HepG2 (cell line): Measurements from ENCODE around the gene ZG16. TPM values are rescaled to one million over a fixed set of nuclear protein-coding genes. Genes with fewer than 3 reads are reported as not detected.

Source experiments
- ARNT ChIP-seq: fragments of 450-650 bp; IDR thresholded peaks from 2 replicates; pipeline ENCODE4 v1.6.1; 2017
- HDAC6 ChIP-seq: fragments of 200-600 bp; sonication (generic); IDR thresholded peaks from 2 replicates; pipeline ENCODE4 v1.7.0; 2017; ENCODE audit warnings: mild to moderate bottlenecking, antibody characterized with exemption, low read length, low read depth
- ISX ChIP-seq: sonication (generic); formaldehyde crosslinking; conservative IDR thresholded peaks from 2 replicates; pipeline ENCODE4 v1.5.0; 2020; ENCODE audit warnings: missing genetic modification reagents
- KDM5A ChIP-seq: fragments of 200-600 bp; sonication (generic); IDR thresholded peaks from 2 replicates; pipeline ENCODE4 v1.7.0; 2018; ENCODE audit warnings: antibody characterized with exemption, mild to moderate bottlenecking, low read length, borderline replicate concordance
- PATZ1 ChIP-seq: sonication (generic); formaldehyde crosslinking; IDR thresholded peaks from 2 replicates; pipeline ENCODE4 v1.4.0; 2020; ENCODE audit warnings: missing genetic modification reagents
- POLR2AphosphoS5 ChIP-seq: IDR thresholded peaks from 2 replicates; pipeline ENCODE4 v1.6.1; 2012; ENCODE audit warnings: low read depth, low read length
- PRMT3 ChIP-seq: sonication (generic); formaldehyde crosslinking; IDR thresholded peaks from 2 replicates; pipeline ENCODE4 v1.8.1; 2022; ENCODE audit warnings: low read depth, mild to moderate bottlenecking, moderate library complexity, missing genetic modification reagents, borderline replicate concordance
- STAT5B ChIP-seq: sonication (generic); formaldehyde crosslinking; IDR thresholded peaks from 2 replicates; pipeline ENCODE4 v1.4.0; 2020; ENCODE audit warnings: missing genetic modification reagents
- ZC3H4 ChIP-seq: sonication (generic); formaldehyde crosslinking; IDR thresholded peaks from 2 replicates; pipeline ENCODE4 v1.4.0; 2020; ENCODE audit warnings: missing genetic modification reagents, borderline replicate concordance
- ZNF407 ChIP-seq: sonication (generic); formaldehyde crosslinking; IDR thresholded peaks from one replicate; pipeline ENCODE4 v1.5.1; 2020; ENCODE audit warnings: mild to moderate bottlenecking, missing genetic modification reagents; ENCODE audit errors: not compliant biosample characterization
- polyA plus RNA-seq, 8 experiments: library from polyadenylated mRNA; depleted of rRNA in 3 of 8; stranded (reverse) in 7 of 8; unstranded in 1 of 8; fragments of >200 nt; fragmentation: Illumina TruSeq in 4 of 8; extraction: Trizol in 4 of 8; gene quantifications; 2 replicates each; pipeline versions ENCODE4 v1.2.1 to v1.2.3, GENCODE V29; 2011 to 2016; ENCODE audit warnings: low read depth in 4 of 8, missing spikeins in 1 of 8, mixed read lengths in 1 of 8; ENCODE audit not compliant: insufficient read depth in 1 of 8
- total RNA-seq, 5 experiments: library from RNA; depleted of rRNA; stranded (reverse); fragments of >200 nt; fragmentation: Illumina TruSeq; extraction: Trizol; gene quantifications; 2 replicates each; pipeline ENCODE4 v1.2.3, GENCODE V29; 2016; ENCODE audit warnings: low read depth in 1 of 5
- TF ChIP-seq, protein P1 (sequence below): sonication (generic); formaldehyde crosslinking; conservative IDR thresholded peaks from 2 replicates; pipeline ENCODE4 v1.8.0; 2022; ENCODE audit warnings: missing genetic modification reagents
- TF ChIP-seq, protein P2 (sequence below): sonication (generic); formaldehyde crosslinking; IDR thresholded peaks from 2 replicates; pipeline ENCODE4 v1.5.1; 2020; ENCODE audit warnings: mild to moderate bottlenecking, missing genetic modification reagents, moderate library complexity

The ZG16 gene
- total and polyA plus RNA-seq, 2 of the 13 experiments (the other 11 are each of a cell fraction or from before 2014, with no cell fraction given), result 0.04 to 0.07 TPM

DNA sequence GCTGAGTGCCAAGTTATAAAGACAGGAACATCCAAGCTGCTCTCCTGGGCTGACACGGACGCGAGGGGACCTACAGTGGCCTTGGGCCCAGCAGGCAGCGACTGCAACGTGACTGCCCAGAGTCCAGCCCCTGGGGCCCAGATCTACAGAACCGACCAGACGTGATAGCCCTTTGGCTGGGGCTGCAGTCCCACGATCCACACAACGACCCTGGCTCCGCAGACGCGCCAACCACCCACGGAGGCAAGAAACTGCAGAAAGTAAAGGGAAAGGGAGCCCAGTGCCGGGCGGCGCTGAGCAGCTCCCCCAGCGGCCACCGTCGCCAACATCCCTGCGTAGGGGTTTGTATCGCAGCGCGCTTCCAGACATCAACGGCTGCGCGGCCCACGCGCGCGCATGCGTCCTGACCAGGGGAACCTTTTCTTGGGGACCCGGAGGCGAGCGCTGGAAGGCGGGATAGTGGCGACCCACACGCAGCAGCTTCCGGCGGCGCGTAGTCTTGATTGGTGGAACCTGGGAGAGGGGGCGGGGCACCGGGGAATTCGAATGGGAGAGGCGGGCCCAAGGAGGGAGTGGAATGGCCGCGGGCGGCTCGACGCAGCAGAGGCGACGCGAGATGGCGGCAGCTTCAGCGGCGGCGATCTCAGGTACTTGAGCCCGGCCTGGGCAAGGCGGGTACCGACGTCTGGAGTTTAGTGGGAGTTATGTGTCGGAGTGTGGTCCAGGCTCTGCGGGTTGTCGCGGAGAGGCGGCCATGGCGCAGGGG, 12.3 kb downstream of the ZG16 start, which contains the start of gene KIF22 (continued):
- TF ChIP-seq PATZ1 (CRISPR knock-in tag), result peak; percentile 47; the same call in 1 of the 2 replicates
- TF ChIP-seq ISX (CRISPR knock-in tag), result 0 out of 2 replicates have a peak, but pooled peaks have one; percentile 52
- TF ChIP-seq ZC3H4 (CRISPR knock-in tag), result no peak
- TF ChIP-seq HDAC6, result no peak
- TF ChIP-seq ZNF407 (CRISPR knock-in tag), result peak; percentile 87
- TF ChIP-seq STAT5B, result no peak
- peak; percentile 75; the same call in 1 of the 2 replicates for TF ChIP-seq PRMT3 (CRISPR knock-in tag)
- TF ChIP-seq KDM5A, result peak; percentile 92
- TF ChIP-seq ARNT, result no peak
- peak; percentile 94 for TF ChIP-seq POLR2AphosphoS5
- TF ChIP-seq, protein P1, sequence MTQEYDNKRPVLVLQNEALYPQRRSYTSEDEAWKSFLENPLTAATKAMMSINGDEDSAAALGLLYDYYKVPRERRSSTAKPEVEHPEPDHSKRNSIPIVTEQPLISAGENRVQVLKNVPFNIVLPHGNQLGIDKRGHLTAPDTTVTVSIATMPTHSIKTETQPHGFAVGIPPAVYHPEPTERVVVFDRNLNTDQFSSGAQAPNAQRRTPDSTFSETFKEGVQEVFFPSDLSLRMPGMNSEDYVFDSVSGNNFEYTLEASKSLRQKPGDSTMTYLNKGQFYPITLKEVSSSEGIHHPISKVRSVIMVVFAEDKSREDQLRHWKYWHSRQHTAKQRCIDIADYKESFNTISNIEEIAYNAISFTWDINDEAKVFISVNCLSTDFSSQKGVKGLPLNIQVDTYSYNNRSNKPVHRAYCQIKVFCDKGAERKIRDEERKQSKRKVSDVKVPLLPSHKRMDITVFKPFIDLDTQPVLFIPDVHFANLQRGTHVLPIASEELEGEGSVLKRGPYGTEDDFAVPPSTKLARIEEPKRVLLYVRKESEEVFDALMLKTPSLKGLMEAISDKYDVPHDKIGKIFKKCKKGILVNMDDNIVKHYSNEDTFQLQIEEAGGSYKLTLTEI (CRISPR knock-in tag), result no peak
- TF ChIP-seq, protein P2, sequence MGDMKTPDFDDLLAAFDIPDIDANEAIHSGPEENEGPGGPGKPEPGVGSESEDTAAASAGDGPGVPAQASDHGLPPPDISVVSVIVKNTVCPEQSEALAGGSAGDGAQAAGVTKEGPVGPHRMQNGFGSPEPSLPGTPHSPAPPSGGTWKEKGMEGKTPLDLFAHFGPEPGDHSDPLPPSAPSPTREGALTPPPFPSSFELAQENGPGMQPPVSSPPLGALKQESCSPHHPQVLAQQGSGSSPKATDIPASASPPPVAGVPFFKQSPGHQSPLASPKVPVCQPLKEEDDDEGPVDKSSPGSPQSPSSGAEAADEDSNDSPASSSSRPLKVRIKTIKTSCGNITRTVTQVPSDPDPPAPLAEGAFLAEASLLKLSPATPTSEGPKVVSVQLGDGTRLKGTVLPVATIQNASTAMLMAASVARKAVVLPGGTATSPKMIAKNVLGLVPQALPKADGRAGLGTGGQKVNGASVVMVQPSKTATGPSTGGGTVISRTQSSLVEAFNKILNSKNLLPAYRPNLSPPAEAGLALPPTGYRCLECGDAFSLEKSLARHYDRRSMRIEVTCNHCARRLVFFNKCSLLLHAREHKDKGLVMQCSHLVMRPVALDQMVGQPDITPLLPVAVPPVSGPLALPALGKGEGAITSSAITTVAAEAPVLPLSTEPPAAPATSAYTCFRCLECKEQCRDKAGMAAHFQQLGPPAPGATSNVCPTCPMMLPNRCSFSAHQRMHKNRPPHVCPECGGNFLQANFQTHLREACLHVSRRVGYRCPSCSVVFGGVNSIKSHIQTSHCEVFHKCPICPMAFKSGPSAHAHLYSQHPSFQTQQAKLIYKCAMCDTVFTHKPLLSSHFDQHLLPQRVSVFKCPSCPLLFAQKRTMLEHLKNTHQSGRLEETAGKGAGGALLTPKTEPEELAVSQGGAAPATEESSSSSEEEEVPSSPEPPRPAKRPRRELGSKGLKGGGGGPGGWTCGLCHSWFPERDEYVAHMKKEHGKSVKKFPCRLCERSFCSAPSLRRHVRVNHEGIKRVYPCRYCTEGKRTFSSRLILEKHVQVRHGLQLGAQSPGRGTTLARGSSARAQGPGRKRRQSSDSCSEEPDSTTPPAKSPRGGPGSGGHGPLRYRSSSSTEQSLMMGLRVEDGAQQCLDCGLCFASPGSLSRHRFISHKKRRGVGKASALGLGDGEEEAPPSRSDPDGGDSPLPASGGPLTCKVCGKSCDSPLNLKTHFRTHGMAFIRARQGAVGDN (CRISPR knock-in tag), result peak; percentile 97
